ENCODE results near the gene B3GALT6.

Gene B3GALT6

GRCh38 chr1:1233567-1233892 is 1.5 kb downstream of the B3GALT6 start:
- Histone ChIP-seq H3K27ac (no peak overlapping the region), H3K4me3 (ENCODE audit: low read depth, low read length) (no peak overlapping the region), H3K27me3 (replicated peaks) (no peaks in the 10 kb centered on the region), H3K36me3 (replicated peaks) (peaks cover 2% of the 10 kb centered on the region)
- DNase-seq = no peak
- TF ChIP-seq, protein P1, sequence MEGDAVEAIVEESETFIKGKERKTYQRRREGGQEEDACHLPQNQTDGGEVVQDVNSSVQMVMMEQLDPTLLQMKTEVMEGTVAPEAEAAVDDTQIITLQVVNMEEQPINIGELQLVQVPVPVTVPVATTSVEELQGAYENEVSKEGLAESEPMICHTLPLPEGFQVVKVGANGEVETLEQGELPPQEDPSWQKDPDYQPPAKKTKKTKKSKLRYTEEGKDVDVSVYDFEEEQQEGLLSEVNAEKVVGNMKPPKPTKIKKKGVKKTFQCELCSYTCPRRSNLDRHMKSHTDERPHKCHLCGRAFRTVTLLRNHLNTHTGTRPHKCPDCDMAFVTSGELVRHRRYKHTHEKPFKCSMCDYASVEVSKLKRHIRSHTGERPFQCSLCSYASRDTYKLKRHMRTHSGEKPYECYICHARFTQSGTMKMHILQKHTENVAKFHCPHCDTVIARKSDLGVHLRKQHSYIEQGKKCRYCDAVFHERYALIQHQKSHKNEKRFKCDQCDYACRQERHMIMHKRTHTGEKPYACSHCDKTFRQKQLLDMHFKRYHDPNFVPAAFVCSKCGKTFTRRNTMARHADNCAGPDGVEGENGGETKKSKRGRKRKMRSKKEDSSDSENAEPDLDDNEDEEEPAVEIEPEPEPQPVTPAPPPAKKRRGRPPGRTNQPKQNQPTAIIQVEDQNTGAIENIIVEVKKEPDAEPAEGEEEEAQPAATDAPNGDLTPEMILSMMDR (IDR thresholded peaks at IDR 0.05; ENCODE audit: low read depth, low read length, missing control alignments) = no peak
- in situ Hi-C loops (cut with HindIII; ENCODE audit: low pct_ligation_motif_present, low sequenced_read_pairs) = no loop called here

DNA sequence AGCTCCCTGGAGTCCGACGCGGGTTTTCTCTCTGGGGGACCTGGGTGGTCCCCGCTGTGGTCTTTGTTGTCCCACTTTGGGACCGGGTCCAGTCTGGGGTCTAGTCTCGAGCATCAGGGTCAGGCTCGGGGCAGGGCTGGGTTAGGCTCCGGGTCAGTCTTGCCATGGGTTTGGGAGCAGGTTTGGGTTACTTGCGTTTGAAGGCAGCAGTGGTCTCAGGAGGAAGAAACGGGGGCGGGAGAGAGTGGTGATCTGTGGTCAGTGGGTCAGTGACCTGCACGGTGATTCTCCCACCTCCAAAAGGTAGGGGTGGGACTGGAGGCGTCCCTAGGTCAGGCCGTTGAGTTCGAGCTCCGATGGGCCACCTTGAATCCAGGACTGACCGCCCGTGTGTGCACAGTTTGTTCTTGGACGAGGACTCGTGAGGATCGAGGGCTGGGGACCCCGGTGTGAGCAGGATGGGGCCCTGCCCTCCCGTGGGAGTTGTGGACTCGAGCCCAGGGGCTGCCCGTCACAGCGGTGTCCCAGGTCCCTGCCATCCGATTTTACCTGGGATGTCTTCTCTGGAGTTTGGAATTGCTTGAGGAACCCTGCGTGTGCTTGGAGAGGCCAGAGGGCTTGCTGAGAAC is 2.3 kb downstream of the B3GALT6 start:
- TF ChIP-seq, protein P1 (IDR thresholded peaks at IDR 0.05; ENCODE audit: low read depth, low read length, missing control alignments) = no peak
- no peak overlapping the region for H3K27ac ChIP-seq
- peaks cover 2% of the 10 kb centered on the region for H3K36me3 ChIP-seq (replicated peaks)
- no peaks in the 10 kb centered on the region for H3K27me3 ChIP-seq (replicated peaks)
- no peak overlapping the region for H3K4me3 ChIP-seq (ENCODE audit: low read depth, low read length)
- in situ Hi-C loops (cut with HindIII; ENCODE audit: low pct_ligation_motif_present, low sequenced_read_pairs) = no loop called here
- no peak for DNase-seq

GRCh38 chr1:1235016-1235744 is 3.1 kb downstream of the B3GALT6 start:
- peaks cover 2% of the 10 kb centered on the region for H3K36me3 ChIP-seq (replicated peaks)
- H3K27ac ChIP-seq = no peak overlapping the region
- in situ Hi-C loops (cut with HindIII; ENCODE audit: low pct_ligation_motif_present, low sequenced_read_pairs) = no loop called here
- TF ChIP-seq, protein P1 (IDR thresholded peaks at IDR 0.05; ENCODE audit: low read depth, low read length, missing control alignments) = no peak
- no peak overlapping the region for H3K4me3 ChIP-seq (ENCODE audit: low read depth, low read length)
- no peaks in the 10 kb centered on the region for H3K27me3 ChIP-seq (replicated peaks)
- no peak for DNase-seq

DNA sequence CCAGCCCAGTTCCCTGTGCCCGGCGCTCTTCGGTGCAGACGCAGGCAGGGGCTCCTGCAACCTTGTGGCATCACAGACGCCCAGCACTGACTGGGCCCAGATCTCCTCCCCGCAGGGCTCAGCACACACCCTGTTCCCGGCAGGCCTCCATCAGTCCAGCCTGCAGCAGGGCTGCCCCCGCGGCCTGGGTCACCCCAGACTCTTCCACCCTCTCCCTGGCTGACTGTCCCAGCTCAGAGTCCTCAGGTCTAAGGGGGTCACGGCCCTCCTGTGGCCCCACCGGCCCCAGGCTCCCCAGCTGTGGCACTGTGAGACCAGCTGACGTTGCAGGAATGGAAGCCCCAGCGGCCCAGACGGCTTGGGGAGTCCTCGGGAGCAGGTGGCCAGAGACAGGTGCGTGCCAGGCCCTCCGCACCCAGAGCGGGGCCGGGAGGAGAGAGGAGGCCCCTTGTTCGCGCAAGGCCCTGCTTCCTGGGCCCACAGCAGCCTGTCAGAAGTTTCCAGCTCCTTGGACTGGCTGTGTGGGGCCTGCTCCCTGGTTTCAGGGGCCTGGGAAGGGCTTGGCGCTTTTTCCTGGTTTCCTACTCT is 4.2 kb downstream of the B3GALT6 start:
- in situ Hi-C loops (cut with HindIII; ENCODE audit: low pct_ligation_motif_present, low sequenced_read_pairs) = no loop called here
- Histone ChIP-seq H3K36me3 (replicated peaks) (peaks cover 2% of the 10 kb centered on the region), H3K27ac (no peak overlapping the region), H3K4me3 (ENCODE audit: low read depth, low read length) (no peak overlapping the region), H3K27me3 (replicated peaks) (no peaks in the 10 kb centered on the region)
- DNase-seq = no peak
- TF ChIP-seq, protein P1 (IDR thresholded peaks at IDR 0.05; ENCODE audit: low read depth, low read length, missing control alignments) = no peak

GRCh38 chr1:1236945-1237873 is 5.2 kb downstream of the B3GALT6 start:
- in situ Hi-C loops (cut with HindIII; ENCODE audit: low pct_ligation_motif_present, low sequenced_read_pairs) = no loop called here

More at GRCh38 chr1:1236945-1237873, 5.2 kb downstream of the B3GALT6 start:
- TF ChIP-seq, protein P1 (IDR thresholded peaks at IDR 0.05; ENCODE audit: low read depth, low read length, missing control alignments) = no peak
- peaks cover 2% of the 10 kb centered on the region for H3K36me3 ChIP-seq (replicated peaks)
- no peak overlapping the region for H3K27ac ChIP-seq
- no peaks in the 10 kb centered on the region for H3K27me3 ChIP-seq (replicated peaks)
- no peak overlapping the region for H3K4me3 ChIP-seq (ENCODE audit: low read depth, low read length)
- no peak for DNase-seq
